Esophagus squamous epithelium (tissue), 5 donors: Measurements from ENCODE around the gene GSTM4. TPM values are rescaled to one million over a fixed set of nuclear protein-coding genes. Genes with fewer than 3 reads are reported as not detected.
A peak's percentile ranks its signal among the peaks of the same experiment; 100 is the strongest.

Experiments
- DNase-seq: peaks from one replicate; lab custom pipeline; 2025; lab: John Stamatoyannopoulos, UW
- H3K27ac ChIP-seq, 4 donors: fragments of 200-600 bp; sonication (generic); one replicate each; pipeline ENCODE4 v1.5.1; 2016 to 2019; ENCODE audit warnings: mild to moderate bottlenecking in 1 of 4
- H3K27me3 ChIP-seq, 4 donors: fragments of 200-600 bp; sonication (generic); 1 replicate in 3 of 4; 2 replicates in 1 of 4; pipeline versions ENCODE4 v1.5.1 to v1.6.0; 2017 to 2021; ENCODE audit warnings: antibody characterized with exemption in 1 of 4
- H3K36me3 ChIP-seq, 3 donors: fragments of 200-600 bp; sonication (generic); one replicate each; pipeline ENCODE4 v1.5.1; 2016 to 2019
- H3K4me1 ChIP-seq, 3 donors: fragments of 200-600 bp; sonication (generic); one replicate each; pipeline ENCODE4 v1.5.1; 2017 to 2019
- H3K4me3 ChIP-seq, 4 donors: fragments of 200-600 bp; sonication (generic); 1 replicate in 3 of 4; 2 replicates in 1 of 4; pipeline ENCODE4 v1.5.1; 2016 to 2019; ENCODE audit warnings: mild to moderate bottlenecking in 2 of 4, moderate library complexity in 1 of 4
- H3K9me3 ChIP-seq, 3 donors: fragments of 200-600 bp; sonication (generic); one replicate each; pipeline ENCODE4 v1.5.1; 2016 to 2019
- POLR2A ChIP-seq, 4 donors: fragments of 450-650 bp; IDR thresholded peaks; one replicate each; pipeline ENCODE4 v1.6.1; 2017; ENCODE audit warnings: antibody characterized with exemption in 4 of 4, mild to moderate bottlenecking in 4 of 4, moderate library complexity in 3 of 4
- WGBS, 2 donors: methylation state at CpG; one replicate each; pipeline ENCODE4 v1.1.5; 2018; 5-methylcytosine and 5-hydroxymethylcytosine counted together
- intact Hi-C: fragments of 100-400 bp; cut with DNase I; formaldehyde crosslinking; loops from one replicate; pipeline ENCODE4 v1.15.0; 2022
- total RNA-seq, 4 donors: library from RNA; depleted of rRNA; stranded (reverse); fragments of >200 nt; gene quantifications; one replicate each; pipeline ENCODE4 v1.1.0, GENCODE V29; 2016
- TF ChIP-seq, protein P1 (sequence below), 6 experiments: fragments of 450-650 bp in 4 of 6; fragments of 200-600 bp in 2 of 6; sonication (generic) in 2 of 6; IDR thresholded peaks; one replicate each; pipeline ENCODE4 v1.5.1; 2016 to 2019; ENCODE audit warnings: antibody characterized with exemption in 6 of 6, mild to moderate bottlenecking in 4 of 6, moderate library complexity in 4 of 6
- donor health status: DM: yes; HTN: yes; CAD: no.

The GSTM4 gene
- total RNA-seq, 4 donors from 2014 or later, result 13.5 to 53.5 (median 29.4) TPM

DNA sequence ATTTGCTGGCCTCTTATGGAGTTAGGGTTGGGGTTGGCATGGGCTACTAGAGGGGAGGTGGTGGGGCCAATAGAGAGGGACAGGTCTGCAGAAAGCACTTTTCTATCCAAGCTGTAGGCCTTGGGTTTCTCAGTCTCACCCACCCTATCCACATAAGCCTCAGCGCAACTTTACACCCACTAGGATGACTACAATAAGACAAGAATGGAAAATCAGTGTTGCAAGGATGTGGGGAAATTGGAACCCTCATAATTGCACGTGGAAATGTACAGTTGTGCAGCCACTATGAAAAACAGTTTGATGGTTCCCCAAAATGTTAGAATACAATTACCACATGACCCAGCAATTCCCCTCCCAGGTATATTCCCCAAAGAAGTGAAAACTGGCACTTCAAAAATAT, 14.0 kb upstream of the GSTM4 start:
- Histone ChIP-seq H3K4me1 (peaks cover 0 to 17% (median 7%) of the 10 kb centered on the region in 3 donors), H3K9me3 (no peaks in the 10 kb centered on the region), H3K27me3 (no peaks in the 10 kb centered on the region), H3K4me3 (no peak overlapping the region), H3K27ac (no peak overlapping the region), H3K36me3 (no peaks in the 10 kb centered on the region)
- no peak for DNase-seq
- whole genome bisulfite sequencing, 2 donors, result 79 to 80% methylated on average over 2 of the region's 2 CpGs
- intact Hi-C loops, result loop anchor here (5.0 kb wide), 2 partner anchors 130 to 340 kb away; partner anchors contain the start of gene AHCYL1
- TF ChIP-seq, protein P1, sequence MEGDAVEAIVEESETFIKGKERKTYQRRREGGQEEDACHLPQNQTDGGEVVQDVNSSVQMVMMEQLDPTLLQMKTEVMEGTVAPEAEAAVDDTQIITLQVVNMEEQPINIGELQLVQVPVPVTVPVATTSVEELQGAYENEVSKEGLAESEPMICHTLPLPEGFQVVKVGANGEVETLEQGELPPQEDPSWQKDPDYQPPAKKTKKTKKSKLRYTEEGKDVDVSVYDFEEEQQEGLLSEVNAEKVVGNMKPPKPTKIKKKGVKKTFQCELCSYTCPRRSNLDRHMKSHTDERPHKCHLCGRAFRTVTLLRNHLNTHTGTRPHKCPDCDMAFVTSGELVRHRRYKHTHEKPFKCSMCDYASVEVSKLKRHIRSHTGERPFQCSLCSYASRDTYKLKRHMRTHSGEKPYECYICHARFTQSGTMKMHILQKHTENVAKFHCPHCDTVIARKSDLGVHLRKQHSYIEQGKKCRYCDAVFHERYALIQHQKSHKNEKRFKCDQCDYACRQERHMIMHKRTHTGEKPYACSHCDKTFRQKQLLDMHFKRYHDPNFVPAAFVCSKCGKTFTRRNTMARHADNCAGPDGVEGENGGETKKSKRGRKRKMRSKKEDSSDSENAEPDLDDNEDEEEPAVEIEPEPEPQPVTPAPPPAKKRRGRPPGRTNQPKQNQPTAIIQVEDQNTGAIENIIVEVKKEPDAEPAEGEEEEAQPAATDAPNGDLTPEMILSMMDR (IDR thresholded peaks at IDR 0.05), result no peak
- no peak for TF ChIP-seq POLR2A (IDR thresholded peaks at IDR 0.05)

DNA sequence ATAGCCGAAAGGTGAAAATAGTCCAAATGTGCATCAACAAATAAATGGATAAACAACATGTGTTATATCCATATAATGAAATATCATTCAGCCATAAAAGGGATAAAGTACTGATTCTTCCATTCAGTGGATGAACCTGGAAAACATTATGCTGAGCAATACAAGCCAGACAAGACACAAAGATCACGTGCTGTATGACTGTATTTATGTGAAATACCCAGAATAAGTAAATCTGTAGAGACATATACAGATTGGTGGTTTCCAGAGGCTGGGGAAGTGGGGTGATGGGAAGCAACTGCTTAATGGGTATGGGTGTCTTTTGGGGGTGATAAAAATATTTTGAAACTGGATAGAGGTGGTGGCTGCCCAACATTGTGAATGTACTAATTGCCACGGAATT, 13.3 kb upstream of the GSTM4 start:
- H3K9me3 ChIP-seq, result no peaks in the 10 kb centered on the region
- no peak overlapping the region for H3K4me3 ChIP-seq
- no peaks in the 10 kb centered on the region for H3K27me3 ChIP-seq
- 54 to 58% methylated on average over 3 of the region's 3 CpGs for WGBS, 2 donors
- H3K27ac ChIP-seq, result no peak overlapping the region
- H3K36me3 ChIP-seq, result no peaks in the 10 kb centered on the region
- TF ChIP-seq, protein P1 (IDR thresholded peaks at IDR 0.05), result no peak
- no peak for TF ChIP-seq POLR2A (IDR thresholded peaks at IDR 0.05)
- intact Hi-C loops, result loop anchor here (5.0 kb wide), 2 partner anchors 130 to 340 kb away; partner anchors contain the start of gene AHCYL1
- DNase-seq, result no peak
- peaks cover 0 to 15% (median 7%) of the 10 kb centered on the region in 3 donors for H3K4me1 ChIP-seq

DNA sequence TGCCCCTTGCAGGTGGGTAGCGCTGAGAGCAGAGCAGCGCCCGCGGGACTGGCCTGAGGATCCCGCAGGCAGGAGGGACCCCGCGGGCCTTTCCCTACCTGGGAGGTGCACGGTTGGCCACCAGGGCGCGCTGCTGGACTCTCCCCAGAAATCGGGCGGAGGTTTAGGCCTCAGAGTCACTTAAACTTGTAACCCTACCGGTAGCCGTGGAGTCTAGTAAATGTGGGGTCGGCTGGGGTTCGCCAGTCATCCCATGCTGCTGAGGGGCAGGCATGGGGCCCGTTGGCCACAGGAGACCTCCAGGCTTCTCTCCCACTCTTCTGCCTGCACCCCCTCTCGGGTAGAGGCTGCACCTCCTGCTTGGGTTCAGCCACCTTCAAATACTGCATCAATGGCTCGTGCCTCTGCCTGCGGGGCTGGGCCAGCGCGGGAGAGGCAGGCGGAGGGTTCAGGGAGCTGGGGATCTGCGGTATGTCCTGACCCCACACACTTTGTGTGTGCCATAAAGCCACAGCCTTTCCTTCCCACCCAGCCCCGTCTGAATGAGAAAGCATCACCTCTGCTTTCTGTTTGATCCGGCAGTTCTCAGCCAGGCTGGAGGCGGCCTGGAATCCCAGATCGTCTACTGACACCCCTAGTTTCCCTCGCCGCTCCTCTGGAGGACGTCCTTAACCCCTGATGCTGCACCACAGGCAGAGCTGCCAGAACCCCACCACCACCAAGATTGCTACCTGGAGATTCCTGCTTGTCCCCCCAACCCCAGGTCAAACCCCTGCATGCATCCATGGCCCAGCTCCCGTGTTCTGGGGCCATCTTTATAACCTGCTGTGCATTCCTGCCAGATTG, 12.3 kb upstream of the GSTM4 start:
- 67 to 76% methylated on average over 9 to 15 of the region's 32 CpGs for WGBS, 2 donors
- intact Hi-C loops, result loop anchor here (5.0 kb wide), 2 partner anchors 129 to 339 kb away; partner anchors contain the start of gene AHCYL1
- H3K27me3 ChIP-seq, result no peaks in the 10 kb centered on the region
- H3K4me1 ChIP-seq, result peaks cover 0 to 15% (median 7%) of the 10 kb centered on the region in 3 donors
- no peak for TF ChIP-seq POLR2A (IDR thresholded peaks at IDR 0.05)
- TF ChIP-seq, protein P1 (IDR thresholded peaks at IDR 0.05), result peak; percentile 90 to 96 (median 92)
- peak overlapping the region in 1 of 4 donors; percentile 29 for H3K4me3 ChIP-seq
- no peaks in the 10 kb centered on the region for H3K36me3 ChIP-seq
- no peaks in the 10 kb centered on the region for H3K9me3 ChIP-seq
- no peak for DNase-seq
- H3K27ac ChIP-seq, result no peak overlapping the region

DNA sequence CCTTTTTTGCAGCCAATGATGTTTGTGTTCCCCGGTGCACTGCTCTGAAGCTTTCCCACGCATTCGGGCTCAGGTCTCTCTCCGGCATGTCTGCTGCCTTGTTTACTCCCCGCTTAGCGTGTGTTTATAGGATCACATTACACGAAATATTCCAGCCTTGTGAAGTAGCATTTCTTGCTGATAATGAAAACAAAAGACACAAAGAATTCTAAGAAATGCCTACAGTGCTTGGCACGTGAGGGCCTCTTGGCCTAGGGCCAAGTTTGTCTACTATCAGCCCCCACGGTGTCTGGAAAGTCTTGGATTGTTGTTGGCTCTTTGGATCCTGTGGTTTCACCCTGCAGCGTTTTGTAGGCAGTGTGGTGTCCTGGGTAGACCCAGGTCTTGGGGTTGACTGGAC, 11.2 kb upstream of the GSTM4 start:
- Histone ChIP-seq H3K4me1 (peaks cover 0 to 15% (median 7%) of the 10 kb centered on the region in 3 donors), H3K27ac (no peak overlapping the region), H3K27me3 (no peaks in the 10 kb centered on the region), H3K9me3 (no peaks in the 10 kb centered on the region), H3K4me3 (no peak overlapping the region), H3K36me3 (no peaks in the 10 kb centered on the region)
- DNase-seq, result no peak
- WGBS, 2 donors, result no CpG with 5 or more reads among the region's 10 CpGs
- no peak for TF ChIP-seq POLR2A (IDR thresholded peaks at IDR 0.05)
- TF ChIP-seq, protein P1 (IDR thresholded peaks at IDR 0.05), result no peak
- intact Hi-C loops, result loop anchor here (5.0 kb wide), 2 partner anchors 128 to 338 kb away; partner anchors contain the start of gene AHCYL1

DNA sequence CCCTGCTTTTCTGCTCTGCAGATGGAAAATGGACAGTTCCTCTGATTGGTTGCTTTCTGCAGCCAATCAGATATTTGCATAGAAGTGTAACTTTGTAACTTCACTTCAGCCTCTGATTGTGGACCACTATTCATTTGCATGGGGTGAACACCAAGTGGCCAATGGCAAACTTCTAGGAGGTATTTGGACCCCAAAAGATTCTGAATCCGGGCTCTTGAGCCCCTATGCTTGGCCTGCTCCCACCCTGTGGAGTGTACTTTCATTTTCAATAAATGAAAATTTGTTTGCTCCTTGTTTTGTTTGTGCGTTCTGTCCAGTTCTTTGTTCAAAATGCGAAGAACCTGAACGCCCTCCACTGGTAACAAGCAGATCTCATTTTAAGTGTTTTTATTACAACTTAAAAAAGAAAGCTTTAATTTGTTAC, 6.4 kb upstream of the GSTM4 start:
- no peak for TF ChIP-seq POLR2A (IDR thresholded peaks at IDR 0.05)
- TF ChIP-seq, protein P1 (IDR thresholded peaks at IDR 0.05), result peak in 3 of 6 experiments; percentile 4 to 10 (median 10)
- 50 to 68% methylated on average over 4 of the region's 4 CpGs for WGBS, 2 donors
- no peak overlapping the region for H3K27ac ChIP-seq
- no peak for DNase-seq
- H3K4me1 ChIP-seq, result peaks cover 0 to 11% (median under 1%) of the 10 kb centered on the region in 3 donors
- H3K27me3 ChIP-seq, result no peaks in the 10 kb centered on the region
- intact Hi-C loops, result no loop called here
- H3K4me3 ChIP-seq, result peak overlapping the region in 2 of 4 donors; percentile 15 to 43
- no peaks in the 10 kb centered on the region for H3K36me3 ChIP-seq
- H3K9me3 ChIP-seq, result no peaks in the 10 kb centered on the region
